HG02943 (cell line): Measurements from ENCODE around the gene PDXDC1.
"Not testable (repeated sequence)": the region's sequence is repeated elsewhere in the genome, so short reads cannot be mapped to it uniquely, and the experiment has no call there.

ENCODE experiments used
- ATAC-seq: cut with Tn5 transposase; IDR thresholded peaks from one replicate; pipeline ENCODE4 v1.9.1; 2021; ENCODE audit warnings: mild to moderate bottlenecking, low read depth, moderate library complexity; ENCODE audit not compliant: unreplicated experiment

The PDXDC1 gene

DNA sequence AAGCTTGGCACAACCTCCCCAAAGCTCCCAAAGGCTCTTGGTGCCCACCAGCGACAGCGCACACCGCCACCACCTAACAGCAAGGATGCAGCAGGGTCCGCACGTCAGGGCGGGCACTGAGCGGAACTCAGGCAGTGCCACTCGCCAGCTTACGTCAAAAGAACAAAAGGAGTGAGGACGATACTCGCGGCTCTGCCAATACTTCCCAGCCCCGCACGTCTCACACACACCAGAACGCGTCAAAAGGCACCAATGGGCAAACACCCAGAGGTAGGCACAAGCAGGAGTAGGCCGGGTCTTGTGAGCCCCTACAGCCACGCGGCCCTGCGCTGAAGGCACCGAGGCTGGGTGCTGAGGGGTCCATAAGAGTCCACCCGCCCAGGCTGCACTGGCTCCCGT, 171.4 kb downstream of the PDXDC1 start:
- ATAC-seq: not testable (repeated sequence)

DNA sequence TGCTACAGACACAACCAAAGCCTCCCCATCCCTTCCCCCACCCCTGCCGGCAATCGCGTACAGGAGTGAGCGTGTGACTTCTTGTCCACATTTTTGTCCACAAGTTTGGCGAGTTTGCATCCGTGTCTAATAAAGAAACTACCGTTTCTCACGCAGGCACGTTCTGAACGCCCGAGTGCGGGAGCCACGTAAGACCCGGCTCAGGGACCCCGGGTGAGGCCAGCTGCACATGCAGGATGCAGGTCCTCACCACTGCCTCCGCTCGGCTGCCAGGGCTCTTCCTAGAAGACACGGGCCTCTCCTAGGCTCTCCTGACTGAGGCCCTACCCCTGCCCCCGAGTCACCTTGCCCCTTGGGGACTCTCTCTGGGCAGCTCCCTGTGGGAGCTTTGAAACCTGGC, 174.0 kb downstream of the PDXDC1 start:
- not testable (repeated sequence) for ATAC-seq

DNA sequence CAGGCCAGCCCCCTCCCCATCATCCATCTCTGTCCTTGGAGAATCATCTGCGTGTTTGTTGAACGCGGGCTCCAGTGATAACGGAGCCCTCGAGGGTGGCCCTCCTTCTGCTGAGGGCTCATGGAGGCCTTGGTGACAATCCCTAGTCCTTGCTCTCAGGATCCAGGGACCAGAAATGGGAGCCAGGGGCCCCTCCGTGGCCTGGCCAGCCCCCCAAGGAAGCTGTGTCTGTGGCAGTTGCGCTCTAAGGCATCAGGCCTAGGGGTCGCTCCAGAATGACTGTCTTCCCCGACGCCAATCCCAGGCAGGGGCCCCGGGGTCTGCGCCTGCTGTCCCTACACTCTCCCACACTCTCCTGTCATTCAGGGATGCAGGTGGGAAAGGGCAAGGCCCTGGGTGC, 174.4 kb downstream of the PDXDC1 start:
- ATAC-seq: not testable (repeated sequence)

DNA sequence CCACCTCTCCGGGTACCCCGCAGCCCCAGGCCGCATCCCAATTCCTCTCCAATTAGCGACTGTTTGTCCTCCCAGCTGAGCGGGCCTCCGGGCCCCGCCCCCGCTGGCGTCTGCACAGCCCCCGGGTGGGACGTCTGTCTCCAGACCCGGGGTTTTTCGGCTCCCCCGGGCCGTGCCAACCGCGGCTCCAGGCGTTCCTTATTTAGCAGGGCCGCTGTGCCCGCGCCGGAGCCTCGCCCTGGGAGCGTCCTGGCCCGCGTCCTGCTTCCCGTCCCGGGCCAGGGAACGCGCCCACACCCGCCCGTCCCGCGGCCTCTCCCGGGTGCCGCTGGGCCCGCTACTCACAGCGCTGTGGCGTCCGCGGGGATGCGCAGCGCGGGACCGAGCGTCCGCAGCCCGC, 179.2 kb downstream of the PDXDC1 start:
- ATAC-seq: not testable (repeated sequence)

DNA sequence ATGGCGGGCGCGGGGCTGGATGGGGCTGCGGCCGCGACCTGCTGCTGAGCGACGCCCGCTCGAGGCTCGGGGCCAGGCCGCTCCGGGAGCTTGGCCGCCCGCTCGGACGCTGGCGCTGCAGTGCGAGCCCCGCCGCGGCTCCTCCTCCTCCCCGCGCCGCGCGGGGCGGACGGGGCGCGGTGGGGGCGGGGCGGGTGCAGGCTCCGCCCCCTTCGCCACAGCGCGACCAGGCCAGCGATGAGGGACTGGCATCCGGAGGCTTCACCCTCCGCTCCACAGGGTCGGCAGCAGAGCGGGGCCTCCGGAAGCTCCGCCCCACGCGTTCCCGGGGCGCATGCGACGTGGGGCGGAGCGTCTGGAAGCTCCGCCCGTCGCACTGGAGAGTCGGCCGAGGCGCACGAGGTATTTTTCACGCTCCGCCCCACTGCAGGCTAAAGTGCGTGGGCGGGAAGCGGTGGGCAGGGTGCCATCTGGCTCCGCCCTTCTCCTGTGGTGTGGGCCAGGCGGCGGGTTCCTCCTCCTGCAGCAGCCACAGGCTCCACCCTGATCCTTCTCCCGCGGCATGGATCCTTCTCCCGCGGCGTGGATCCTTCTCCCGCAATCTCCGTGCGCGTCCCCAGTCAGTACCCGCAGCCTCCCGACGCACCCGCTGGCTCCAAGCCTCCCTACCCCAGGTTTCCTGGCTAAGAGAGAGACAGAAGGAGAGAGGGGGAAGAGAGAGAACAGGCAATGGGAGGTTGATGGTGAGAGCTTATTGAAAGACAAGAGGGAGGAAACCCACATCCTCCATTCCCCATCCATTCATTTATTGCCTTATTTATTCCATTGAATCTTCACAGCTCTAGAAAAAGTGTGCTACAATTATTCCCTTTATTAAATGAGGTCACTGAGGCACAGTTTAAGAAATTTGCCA, 180.1 kb downstream of the PDXDC1 start:
- ATAC-seq: not testable (repeated sequence)

DNA sequence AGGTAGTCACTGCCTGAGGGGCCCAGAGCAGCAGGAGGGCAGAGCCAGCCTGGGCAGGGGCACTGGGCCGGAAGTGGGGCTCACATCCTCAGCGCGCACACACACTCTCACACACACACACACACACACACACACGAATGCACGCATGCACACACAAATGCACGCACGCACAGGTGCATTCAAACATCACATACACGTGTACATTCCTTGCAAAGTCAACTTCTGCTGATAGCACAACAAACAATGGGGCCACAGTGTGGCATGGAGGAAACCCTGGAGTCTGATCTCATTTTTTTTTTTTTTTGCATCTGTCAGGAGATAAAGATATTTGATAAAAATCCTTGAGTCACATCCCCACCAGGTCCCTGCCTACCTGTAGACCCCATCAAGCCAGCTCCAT, 182.8 kb downstream of the PDXDC1 start:
- not testable (repeated sequence) for ATAC-seq

DNA sequence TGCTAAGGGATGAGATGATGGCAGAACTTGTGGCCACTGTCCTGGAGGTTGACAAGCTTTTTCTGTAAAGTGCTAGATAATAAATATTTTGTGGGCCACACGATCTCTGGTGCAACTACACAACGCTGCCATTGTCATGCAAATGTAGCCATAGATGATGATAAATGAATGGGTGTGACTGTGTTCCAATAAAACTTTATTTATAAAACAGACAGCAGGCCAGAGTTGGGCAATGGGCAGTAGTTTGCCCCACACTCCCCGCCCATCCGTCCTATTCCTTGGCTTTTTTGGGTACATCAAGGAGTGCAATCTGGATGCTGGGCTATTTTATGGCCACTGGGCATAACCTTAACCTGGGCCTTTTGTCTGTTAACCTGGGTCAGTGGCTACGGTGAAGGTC, 184.8 kb downstream of the PDXDC1 start:
- not testable (repeated sequence) for ATAC-seq

DNA sequence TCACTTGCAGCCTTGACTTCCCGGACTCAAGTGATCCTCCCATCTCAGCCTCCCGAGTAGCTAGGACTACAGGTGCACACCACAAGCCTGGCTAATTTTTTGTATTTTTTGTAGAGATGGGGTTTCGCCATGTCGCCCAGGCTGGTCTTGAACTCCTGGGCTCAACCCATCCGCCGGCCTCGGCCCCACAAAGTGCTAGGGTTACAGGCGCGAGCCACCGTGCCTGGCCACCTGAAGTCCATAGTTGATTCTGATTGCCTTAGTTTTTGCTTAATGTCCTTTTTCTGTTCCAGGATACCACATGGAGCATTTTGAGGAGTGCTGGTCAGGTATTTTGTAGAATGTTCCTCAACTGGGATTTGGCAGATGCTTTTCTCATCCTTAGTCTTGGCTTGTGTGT, 185.7 kb downstream of the PDXDC1 start:
- not testable (repeated sequence) for ATAC-seq

DNA sequence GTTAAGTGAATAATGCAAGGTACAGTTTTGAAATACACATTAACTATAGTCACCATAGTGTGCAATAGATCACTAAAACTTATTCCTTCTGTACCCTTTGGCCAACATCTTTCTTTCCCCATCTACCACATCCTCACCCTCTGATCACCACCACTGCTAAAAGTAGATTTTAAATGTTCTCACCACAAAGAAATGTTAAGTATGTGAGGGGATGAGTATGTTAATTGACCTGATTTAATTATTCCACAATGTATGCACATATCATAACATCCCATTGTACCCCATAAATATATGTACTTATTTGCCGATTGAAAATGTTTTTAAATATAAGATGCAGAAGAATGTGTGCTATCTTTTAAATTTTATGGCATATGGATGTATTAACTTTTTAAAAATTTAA, 188.2 kb downstream of the PDXDC1 start:
- ATAC-seq: not testable (repeated sequence)

DNA sequence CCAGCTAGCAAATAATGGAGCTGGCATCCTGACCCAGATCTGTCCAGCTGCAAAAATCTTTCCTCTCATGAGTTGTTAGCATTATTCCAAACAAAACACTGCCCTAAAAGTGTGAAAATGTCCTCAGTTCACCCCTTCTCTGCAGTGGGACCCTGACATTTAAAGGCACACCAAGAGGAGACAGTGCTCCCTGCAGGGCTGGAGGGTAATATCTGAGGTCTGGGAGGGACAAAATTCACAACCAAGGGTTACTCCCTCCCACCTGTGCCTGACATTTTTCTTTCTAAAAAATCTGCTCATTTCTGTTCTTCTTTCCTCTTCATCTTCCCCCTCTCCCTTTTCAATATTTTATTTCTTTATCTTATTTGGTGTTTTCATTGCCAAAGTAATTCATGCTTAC, 191.4 kb downstream of the PDXDC1 start:
- not testable (repeated sequence) for ATAC-seq

DNA sequence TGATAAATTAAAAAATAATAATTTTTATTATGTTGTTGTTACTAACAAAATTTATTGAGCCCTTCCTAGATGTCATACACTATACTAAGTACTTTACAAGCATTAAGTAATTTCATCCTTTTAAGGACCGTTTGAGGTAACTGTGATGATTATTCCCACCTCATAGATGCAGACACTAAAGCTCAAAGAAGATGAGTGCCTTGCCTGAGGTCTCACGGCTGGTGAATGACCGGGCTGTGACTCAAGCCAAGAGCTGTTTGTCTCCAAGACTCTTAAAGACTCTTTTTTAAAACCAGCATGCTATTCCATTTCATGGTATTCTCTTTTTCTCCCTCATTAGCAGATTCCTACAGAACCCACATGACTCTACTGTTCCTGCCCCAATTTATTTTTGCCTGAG, 193.5 kb downstream of the PDXDC1 start:
- ATAC-seq: not testable (repeated sequence)

DNA sequence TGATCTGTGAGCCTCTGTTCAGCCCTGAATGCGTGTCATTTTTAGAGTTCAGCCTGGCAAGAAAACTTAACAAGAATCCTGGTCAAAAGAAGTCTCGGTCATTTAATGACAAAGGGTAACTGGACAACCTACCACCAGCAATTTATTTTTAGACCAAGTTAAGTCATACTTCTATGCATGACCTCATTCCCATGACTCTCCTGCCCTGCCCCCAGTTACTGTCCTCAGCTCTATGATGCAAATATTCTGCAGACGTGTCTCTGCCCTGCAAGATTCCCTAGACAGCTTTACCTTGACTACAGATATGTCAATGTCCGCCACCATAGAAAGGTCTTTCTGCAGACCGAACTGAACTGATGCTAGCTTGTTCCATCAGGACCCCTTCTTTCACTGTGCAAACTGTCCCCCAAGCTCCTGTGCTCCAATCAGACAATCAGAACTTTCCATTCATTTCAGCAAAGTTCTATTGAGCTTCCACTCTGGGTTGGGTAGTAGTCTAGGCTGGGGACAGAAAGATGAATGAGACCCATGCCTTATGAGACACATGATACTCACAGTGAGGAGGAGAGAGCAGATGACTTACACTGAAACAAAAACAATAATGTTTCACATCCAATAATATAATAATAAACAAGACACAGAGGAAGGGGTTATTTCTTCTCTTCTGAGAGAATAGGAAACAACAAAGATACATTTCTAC, 194.3 kb downstream of the PDXDC1 start:
- not testable (repeated sequence) for ATAC-seq

DNA sequence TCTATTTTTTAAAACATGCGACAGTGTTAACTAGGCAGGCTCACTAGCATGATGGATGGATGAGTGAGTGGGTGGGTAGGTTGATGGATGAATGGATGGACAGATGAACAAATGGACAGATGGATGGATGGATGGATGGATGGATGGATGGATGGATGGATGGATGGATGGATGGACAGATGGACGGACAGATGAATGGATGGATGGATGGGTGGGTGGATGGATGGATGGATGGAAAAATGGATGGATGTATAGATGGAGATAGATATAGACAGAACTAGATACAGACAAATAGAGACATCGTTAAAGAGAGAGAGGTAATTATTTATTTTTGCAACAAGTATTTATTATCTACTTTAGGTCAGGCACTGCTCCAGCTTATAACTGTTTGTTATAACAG, 205.1 kb downstream of the PDXDC1 start:
- not testable (repeated sequence) for ATAC-seq

DNA sequence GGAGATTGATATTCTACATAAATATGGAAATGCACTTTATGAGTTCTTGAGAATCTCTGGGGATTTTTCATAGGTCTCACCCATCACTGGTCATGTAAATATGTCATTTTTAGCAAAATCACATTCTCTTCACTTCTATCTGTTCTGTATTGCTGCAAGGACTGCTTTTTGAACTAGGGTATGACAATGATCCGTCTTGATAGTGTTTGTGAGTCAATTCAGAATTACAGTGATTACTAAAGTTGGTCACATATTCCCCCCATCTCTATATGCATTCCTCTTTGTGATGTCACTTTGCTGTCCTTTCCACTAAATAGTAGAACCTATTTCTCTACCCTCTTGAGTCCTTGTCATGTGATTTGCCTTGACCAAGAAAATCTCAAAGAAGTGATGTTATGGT, 206.1 kb downstream of the PDXDC1 start:
- not testable (repeated sequence) for ATAC-seq

DNA sequence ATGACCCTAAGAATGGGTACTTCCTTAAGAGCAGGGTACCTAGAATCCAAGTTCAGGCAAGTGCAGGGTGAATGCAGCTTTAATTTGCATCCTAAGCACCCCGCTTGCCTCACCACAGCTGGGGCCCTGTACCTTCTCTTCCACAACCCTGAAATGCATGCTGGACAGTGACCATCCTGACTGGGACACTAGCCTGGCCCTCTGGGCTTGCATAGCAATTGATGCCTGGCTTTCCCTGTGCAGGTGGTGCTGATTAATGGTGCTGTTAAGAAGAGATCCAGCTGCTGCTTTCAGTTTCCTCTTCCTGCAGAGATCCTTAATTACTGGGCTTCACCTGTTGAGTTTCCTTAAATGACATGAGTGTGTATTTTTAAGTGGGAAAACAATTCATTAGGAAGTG, 209.2 kb downstream of the PDXDC1 start:
- not testable (repeated sequence) for ATAC-seq
